Transverse colon (tissue), 4 donors: ENCODE measurements around the gene CHURC1.

Experiments used
- EP300 ChIP-seq: sonication (generic); formaldehyde crosslinking; IDR thresholded peaks from one replicate; pipeline ENCODE4 v1.6.1; 2017; ENCODE audit warnings: antibody characterized with exemption, low read depth
- POLR2A ChIP-seq: fragments of 450-650 bp; IDR thresholded peaks from one replicate; pipeline ENCODE4 v1.6.1; 2016; ENCODE audit warnings: antibody characterized with exemption, mild to moderate bottlenecking, moderate library complexity
- POLR2AphosphoS5 ChIP-seq, 3 donors: sonication (generic); formaldehyde crosslinking; IDR thresholded peaks; one replicate each; pipeline ENCODE4 v1.6.1; 2016; ENCODE audit warnings: antibody characterized with exemption in 3 of 3
- TF ChIP-seq, protein P1 (sequence below), 5 experiments: fragments of 200-600 bp in 3 of 5; fragments of 450-650 bp in 2 of 5; sonication (generic) in 3 of 5; IDR thresholded peaks; 1 replicate in 2 of 5; 2 replicates in 3 of 5; pipeline ENCODE4 v1.5.1; 2016 to 2017; ENCODE audit warnings: antibody characterized with exemption in 5 of 5, inconsistent platforms in 3 of 5, mild to moderate bottlenecking in 2 of 5, moderate library complexity in 1 of 5

DNA sequence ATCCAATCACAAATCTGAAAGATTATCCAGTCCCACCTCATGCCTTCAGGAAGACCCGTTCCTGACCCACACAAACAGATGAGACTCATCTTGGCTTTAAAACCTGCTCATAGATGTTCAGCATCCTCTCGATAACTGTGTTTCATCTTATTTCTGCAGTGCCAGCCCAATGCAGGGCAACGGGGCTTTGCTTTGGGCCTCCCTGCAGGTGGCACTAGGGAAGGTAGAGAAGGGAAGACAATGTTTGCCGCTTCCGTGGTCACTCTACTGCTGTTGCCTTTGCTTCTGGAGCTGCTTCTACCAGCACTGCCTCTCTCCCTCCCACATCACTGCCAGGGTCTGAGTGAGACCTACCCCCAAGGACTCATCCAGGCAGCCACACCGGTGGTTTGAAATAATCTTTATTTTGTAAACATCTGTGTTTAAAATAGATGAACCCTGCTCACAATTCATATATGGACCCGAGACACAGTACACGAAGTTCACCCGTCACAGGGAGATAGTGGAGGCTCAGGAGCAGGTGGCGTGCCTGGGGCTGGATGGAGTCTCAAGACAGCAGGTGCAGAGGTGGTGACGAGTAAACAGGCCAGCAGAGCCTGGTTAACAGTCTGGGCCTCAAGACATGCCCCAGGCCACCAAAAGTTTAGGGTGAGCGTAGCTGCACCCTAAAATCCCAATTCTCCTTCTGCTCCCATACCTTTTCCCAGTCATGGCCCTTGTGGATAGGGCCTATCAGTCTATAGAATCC, 31.4 kb downstream of the CHURC1 start:
- TF ChIP-seq, protein P1, sequence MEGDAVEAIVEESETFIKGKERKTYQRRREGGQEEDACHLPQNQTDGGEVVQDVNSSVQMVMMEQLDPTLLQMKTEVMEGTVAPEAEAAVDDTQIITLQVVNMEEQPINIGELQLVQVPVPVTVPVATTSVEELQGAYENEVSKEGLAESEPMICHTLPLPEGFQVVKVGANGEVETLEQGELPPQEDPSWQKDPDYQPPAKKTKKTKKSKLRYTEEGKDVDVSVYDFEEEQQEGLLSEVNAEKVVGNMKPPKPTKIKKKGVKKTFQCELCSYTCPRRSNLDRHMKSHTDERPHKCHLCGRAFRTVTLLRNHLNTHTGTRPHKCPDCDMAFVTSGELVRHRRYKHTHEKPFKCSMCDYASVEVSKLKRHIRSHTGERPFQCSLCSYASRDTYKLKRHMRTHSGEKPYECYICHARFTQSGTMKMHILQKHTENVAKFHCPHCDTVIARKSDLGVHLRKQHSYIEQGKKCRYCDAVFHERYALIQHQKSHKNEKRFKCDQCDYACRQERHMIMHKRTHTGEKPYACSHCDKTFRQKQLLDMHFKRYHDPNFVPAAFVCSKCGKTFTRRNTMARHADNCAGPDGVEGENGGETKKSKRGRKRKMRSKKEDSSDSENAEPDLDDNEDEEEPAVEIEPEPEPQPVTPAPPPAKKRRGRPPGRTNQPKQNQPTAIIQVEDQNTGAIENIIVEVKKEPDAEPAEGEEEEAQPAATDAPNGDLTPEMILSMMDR (IDR thresholded peaks at IDR 0.05), result no peak
- TF ChIP-seq POLR2A (no peak), EP300 (no peak), POLR2AphosphoS5 (IDR thresholded peaks at IDR 0.05) (no peak)
